HG03039 (cell line): ENCODE measurements around the gene HEATR3.
"Not testable (repeated sequence)": the region's sequence is repeated elsewhere in the genome, so short reads cannot be mapped to it uniquely, and the experiment has no call there.

Experiments
- ATAC-seq: cut with Tn5 transposase; IDR thresholded peaks from one replicate; pipeline ENCODE4 v1.9.1; 2021; ENCODE audit warnings: mild to moderate bottlenecking, moderate library complexity; ENCODE audit not compliant: unreplicated experiment

HEATR3 gene

GRCh38 chr16:50096791-50097190 is 31.0 kb downstream of the HEATR3 start:
- no peak for ATAC-seq

GRCh38 chr16:50099957-50100648 is 34.3 kb downstream of the HEATR3 start:
- no peak for ATAC-seq

GRCh38 chr16:50102051-50102746 is 36.4 kb downstream of the HEATR3 start:
- ATAC-seq = peak; percentile 73

GRCh38 chr16:50103764-50104163 is 38.0 kb downstream of the HEATR3 start:
- ATAC-seq = no peak

- no peak for ATAC-seq
Observed at GRCh38 chr16:50114357-50115129, 48.8 kb downstream of the HEATR3 start.

GRCh38 chr16:50120711-50121110 is 54.9 kb downstream of the HEATR3 start:
- no peak for ATAC-seq

GRCh38 chr16:50121278-50121677 is 55.5 kb downstream of the HEATR3 start:
- ATAC-seq = peak; percentile 34

- ATAC-seq = peak; percentile 54
Observed at GRCh38 chr16:50121721-50122445, 56.1 kb downstream of the HEATR3 start.

GRCh38 chr16:50123417-50123816 is 57.6 kb downstream of the HEATR3 start:
- no peak for ATAC-seq

GRCh38 chr16:50124769-50125168 is 59.0 kb downstream of the HEATR3 start:
- ATAC-seq = no peak

- ATAC-seq = no peak
Observed at GRCh38 chr16:50126183-50126582, 60.4 kb downstream of the HEATR3 start.

- not testable (repeated sequence) for ATAC-seq
Observed at GRCh38 chr16:50132571-50132970, 66.8 kb downstream of the HEATR3 start.

GRCh38 chr16:50133214-50133613 is 67.4 kb downstream of the HEATR3 start:
- ATAC-seq = no peak

GRCh38 chr16:50136399-50136798 is 70.6 kb downstream of the HEATR3 start:
- ATAC-seq = no peak

GRCh38 chr16:50137268-50137667 is 71.5 kb downstream of the HEATR3 start:
- no peak for ATAC-seq

- no peak for ATAC-seq
Observed at GRCh38 chr16:50139580-50139979, 73.8 kb downstream of the HEATR3 start.

GRCh38 chr16:50144211-50144610 is 78.4 kb downstream of the HEATR3 start:
- ATAC-seq = no peak

- ATAC-seq = no peak
Observed at GRCh38 chr16:50146479-50147435, 81.0 kb downstream of the HEATR3 start.

GRCh38 chr16:50151322-50151721 is 85.6 kb downstream of the HEATR3 start:
- no peak for ATAC-seq

- no peak for ATAC-seq
Observed at GRCh38 chr16:50151756-50152155, 86.0 kb downstream of the HEATR3 start.
